Measurements from ENCODE around the gene FUT7. TPM values are rescaled to one million over a fixed set of nuclear protein-coding genes. Genes with fewer than 3 reads are reported as not detected.

Gene FUT7
- total RNA-seq, 2 experiments from 2014 or later = 0.39 to 0.62 TPM

GRCh38 chr9:137071282-137071681 is 39.4 kb upstream of the FUT7 start:
- Mint-ChIP-seq H3K9me3 (no peaks in the 10 kb centered on the region), H3K27ac (peak overlapping the region; percentile 91), H3K27me3 (no peaks in the 10 kb centered on the region), H3K4me3 (peak overlapping the region; percentile 82), H3K36me3 (no peaks in the 10 kb centered on the region), H3K4me1 (peaks cover 20% of the 10 kb centered on the region)
- peak; percentile 35 for DNase-seq
- POLR2A ChIA-PET = interaction anchor here (0.8 to 5.4 kb wide), 14 partner anchors 15 to 169 kb away, joined by 3 to 75 read pairs (median 6); partner anchors contain the start of genes ABCA2, ANAPC2, FBXW5 and MAN1B1
- no peak for ATAC-seq (ENCODE audit: low read depth)

- peak overlapping the region; percentile 91 for H3K27ac Mint-ChIP-seq
- H3K4me3 Mint-ChIP-seq = peak overlapping the region; percentile 82
- H3K36me3 Mint-ChIP-seq = no peaks in the 10 kb centered on the region
- H3K27me3 Mint-ChIP-seq = no peaks in the 10 kb centered on the region
- ATAC-seq (ENCODE audit: low read depth) (no peak), DNase-seq (no peak)
- POLR2A ChIA-PET = interaction anchor here (0.6 to 5.4 kb wide), 28 partner anchors 8 to 950 kb away, joined by 3 to 75 read pairs (median 4); partner anchors contain the start of genes ABCA2, ANAPC2, ENTPD2 and FBXW5
- no peaks in the 10 kb centered on the region for H3K9me3 Mint-ChIP-seq
- H3K4me1 Mint-ChIP-seq = peaks cover 20% of the 10 kb centered on the region
These were observed 39.0 kb upstream of the FUT7 start for GRCh38 chr9:137070906-137071275.

- Mint-ChIP-seq H3K4me1 (peaks cover 22% of the 10 kb centered on the region), H3K4me3 (peak within 1 kb of the TSS; percentile 82), H3K9me3 (no peaks in the 10 kb centered on the region), H3K27ac (peak within 1 kb of the TSS; percentile 91), H3K36me3 (no peaks in the 10 kb centered on the region), H3K27me3 (no peaks in the 10 kb centered on the region)
- POLR2A ChIA-PET = interaction anchor here (0.6 to 5.4 kb wide), 34 partner anchors 8 to 950 kb away, joined by 3 to 75 read pairs (median 4); partner anchors contain the start of genes ABCA2, ANAPC2, CYSRT1 and ENTPD2
- peak; percentile 90 for ATAC-seq (ENCODE audit: low read depth)
- peak; percentile 90 for DNase-seq
These were observed 38.5 kb upstream of the FUT7 start, which contains the start of gene SAPCD2 for GRCh38 chr9:137070201-137070905. Gene SAPCD2, minus strand, starts transcription at chr9:137070557. Its CDS starts 97 bp downstream, at chr9:137070460.

GRCh38 chr9:137069508-137070091 is 37.7 kb upstream of the FUT7 start:
- H3K4me3 Mint-ChIP-seq = peak overlapping the region; percentile 78
- no peak for DNase-seq
- POLR2A ChIA-PET = interaction anchor here (0.7 to 5.4 kb wide), 31 partner anchors 9 to 357 kb away, joined by 3 to 75 read pairs (median 5); partner anchors contain the start of genes ABCA2, ANAPC2, CYSRT1 and ENTPD2

GRCh38 chr9:137068539-137069507 is 36.9 kb upstream of the FUT7 start:
- no peak for ATAC-seq (ENCODE audit: low read depth)
- Mint-ChIP-seq H3K4me1 (peaks cover 20% of the 10 kb centered on the region), H3K27me3 (no peaks in the 10 kb centered on the region), H3K4me3 (peak overlapping the region; percentile 78), H3K9me3 (no peaks in the 10 kb centered on the region), H3K27ac (peak overlapping the region; percentile 60), H3K36me3 (peaks cover 3% of the 10 kb centered on the region)
- DNase-seq = no peak
- POLR2A ChIA-PET = interaction anchor here (0.7 to 5.4 kb wide), 18 partner anchors 9 to 356 kb away, joined by 3 to 75 read pairs (median 5); partner anchors contain the start of genes CYSRT1, ENTPD2, MAN1B1 and TUBB4B

More at GRCh38 chr9:137069508-137070091, 37.7 kb upstream of the FUT7 start:
- H3K4me1 Mint-ChIP-seq = peaks cover 21% of the 10 kb centered on the region
- ATAC-seq (ENCODE audit: low read depth) = no peak
- no peaks in the 10 kb centered on the region for H3K27me3 Mint-ChIP-seq
- no peaks in the 10 kb centered on the region for H3K9me3 Mint-ChIP-seq
- H3K36me3 Mint-ChIP-seq = no peaks in the 10 kb centered on the region
- H3K27ac Mint-ChIP-seq = peak overlapping the region; percentile 60

GRCh38 chr9:137067860-137068538 is 36.1 kb upstream of the FUT7 start:
- POLR2A ChIA-PET = interaction anchor here (0.7 to 5.4 kb wide), 12 partner anchors 9 to 188 kb away, joined by 3 to 75 read pairs (median 5); partner anchors contain the start of genes MAN1B1 and TUBB4B
- Mint-ChIP-seq H3K27ac (peak overlapping the region; percentile 73), H3K36me3 (peaks cover 3% of the 10 kb centered on the region), H3K27me3 (no peaks in the 10 kb centered on the region), H3K9me3 (no peaks in the 10 kb centered on the region), H3K4me3 (peak overlapping the region; percentile 78), H3K4me1 (peaks cover 20% of the 10 kb centered on the region)
- DNase-seq = peak; percentile 90
- peak; percentile 48 for ATAC-seq (ENCODE audit: low read depth)

- Mint-ChIP-seq H3K27me3 (no peaks in the 10 kb centered on the region), H3K9me3 (no peaks in the 10 kb centered on the region), H3K27ac (no peak overlapping the region), H3K36me3 (peaks cover 3% of the 10 kb centered on the region), H3K4me3 (no peak overlapping the region), H3K4me1 (peaks cover 13% of the 10 kb centered on the region)
- DNase-seq = no peak
- POLR2A ChIA-PET = interaction anchor here (0.5 to 1.8 kb wide), 4 partner anchors 10 to 269 kb away, joined by 3 to 6 read pairs (median 3); partner anchors contain the start of gene NPDC1
- ATAC-seq (ENCODE audit: low read depth) = no peak
These were observed 34.4 kb upstream of the FUT7 start for GRCh38 chr9:137066096-137066861.

GRCh38 chr9:137065336-137065967 is 33.6 kb upstream of the FUT7 start:
- Mint-ChIP-seq H3K27ac (no peak overlapping the region), H3K36me3 (peaks cover 3% of the 10 kb centered on the region), H3K9me3 (no peaks in the 10 kb centered on the region), H3K4me3 (no peak overlapping the region), H3K4me1 (peaks cover 8% of the 10 kb centered on the region), H3K27me3 (no peaks in the 10 kb centered on the region)
- ATAC-seq (ENCODE audit: low read depth) = no peak
- POLR2A ChIA-PET = interaction anchor here (1.5 kb wide), 1 partner anchor 19 kb away, joined by 3 read pairs; the partner anchor contains the start of gene NPDC1
- DNase-seq = no peak

GRCh38 chr9:137064880-137065164 is 32.9 kb upstream of the FUT7 start:
- no peak for ATAC-seq (ENCODE audit: low read depth)
- Mint-ChIP-seq H3K36me3 (peaks cover 3% of the 10 kb centered on the region), H3K9me3 (no peaks in the 10 kb centered on the region), H3K27me3 (no peaks in the 10 kb centered on the region), H3K4me3 (no peak overlapping the region), H3K27ac (no peak overlapping the region), H3K4me1 (peaks cover 8% of the 10 kb centered on the region)
- DNase-seq = no peak
- POLR2A ChIA-PET = interaction anchor here (1.4 to 1.5 kb wide), 2 partner anchors 18 to 38 kb away, joined by 3 to 4 read pairs; partner anchors contain the start of gene NPDC1

GRCh38 chr9:137064027-137064879 is 32.4 kb upstream of the FUT7 start:
- peaks cover 8% of the 10 kb centered on the region for H3K4me1 Mint-ChIP-seq
- ATAC-seq (ENCODE audit: low read depth) (no peak), DNase-seq (peak; percentile 77)
- no peaks in the 10 kb centered on the region for H3K27me3 Mint-ChIP-seq
- peaks cover 3% of the 10 kb centered on the region for H3K36me3 Mint-ChIP-seq
- no peak overlapping the region for H3K27ac Mint-ChIP-seq
- H3K4me3 Mint-ChIP-seq = no peak overlapping the region
- POLR2A ChIA-PET = interaction anchor here (1.4 to 1.5 kb wide), 2 partner anchors 18 to 37 kb away, joined by 3 to 4 read pairs; partner anchors contain the start of gene NPDC1
- H3K9me3 Mint-ChIP-seq = no peaks in the 10 kb centered on the region

Data from activated naive CD8-positive, alpha-beta T cell treated with anti-CD3 and anti-CD28 coated beads, Interleukin-2, amount 10 ng/mL, durations not matched to agents 7 days and 5 days (primary cell).